GM12875 (cell line): ENCODE data around the gene FOLH1.
"Not testable (repeated sequence)": the region's sequence is repeated elsewhere in the genome, so short reads cannot be mapped to it uniquely, and the experiment has no call there.

Experiments used
- H3K4me3 ChIP-seq: one replicate; pipeline ENCODE4 v1.5.1; 2011; ENCODE audit warnings: low read depth, low read length, control low read depth
- TF ChIP-seq, protein P1 (sequence below): IDR thresholded peaks from 2 replicates; pipeline ENCODE4 v1.5.1; 2011; ENCODE audit warnings: low read depth, mild to moderate bottlenecking, control low read depth, inconsistent platforms, low read length, moderate library complexity, borderline replicate concordance; ENCODE audit not compliant: insufficient read depth

The FOLH1 gene

DNA sequence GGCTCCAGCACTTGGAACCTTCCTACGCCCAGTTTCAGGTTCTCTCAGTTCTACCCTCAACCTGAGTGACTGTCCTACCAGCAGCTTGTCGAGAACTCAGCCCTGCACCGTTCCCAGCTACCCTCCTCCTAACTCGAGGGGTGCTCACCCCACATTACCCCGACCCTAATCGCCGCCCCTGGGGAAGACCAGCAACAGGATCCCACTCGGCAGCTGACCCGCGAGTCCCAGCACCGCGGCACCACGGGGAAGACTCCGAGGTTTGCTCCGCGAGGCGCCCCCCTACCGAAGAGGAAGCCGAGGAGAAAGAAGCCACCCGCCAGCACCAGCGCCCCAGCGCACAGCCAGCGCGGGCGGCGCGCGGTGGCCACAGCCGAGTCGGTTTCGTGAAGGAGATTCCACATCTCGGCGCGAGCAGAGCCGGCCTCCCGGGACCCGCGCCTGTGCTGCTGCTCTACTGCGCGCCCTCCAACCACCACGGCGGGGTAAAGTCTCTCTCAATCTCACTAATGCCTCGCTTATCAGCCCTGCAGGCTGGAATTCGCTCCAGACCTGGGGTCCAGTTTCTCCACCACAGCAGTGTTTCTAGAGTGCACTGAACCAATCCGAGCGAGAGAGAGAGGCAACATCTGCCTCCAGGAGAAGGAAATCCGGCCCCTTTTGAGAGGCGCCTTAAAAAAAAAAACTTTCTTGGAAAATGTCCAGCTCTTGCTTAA lies at the start of gene FOLH1:
Gene FOLH1 (minus strand): TSS at position 597 of the 716 bp plus-strand sequence. CDS start 193 bp downstream, at position 404.
- TF ChIP-seq, protein P1, sequence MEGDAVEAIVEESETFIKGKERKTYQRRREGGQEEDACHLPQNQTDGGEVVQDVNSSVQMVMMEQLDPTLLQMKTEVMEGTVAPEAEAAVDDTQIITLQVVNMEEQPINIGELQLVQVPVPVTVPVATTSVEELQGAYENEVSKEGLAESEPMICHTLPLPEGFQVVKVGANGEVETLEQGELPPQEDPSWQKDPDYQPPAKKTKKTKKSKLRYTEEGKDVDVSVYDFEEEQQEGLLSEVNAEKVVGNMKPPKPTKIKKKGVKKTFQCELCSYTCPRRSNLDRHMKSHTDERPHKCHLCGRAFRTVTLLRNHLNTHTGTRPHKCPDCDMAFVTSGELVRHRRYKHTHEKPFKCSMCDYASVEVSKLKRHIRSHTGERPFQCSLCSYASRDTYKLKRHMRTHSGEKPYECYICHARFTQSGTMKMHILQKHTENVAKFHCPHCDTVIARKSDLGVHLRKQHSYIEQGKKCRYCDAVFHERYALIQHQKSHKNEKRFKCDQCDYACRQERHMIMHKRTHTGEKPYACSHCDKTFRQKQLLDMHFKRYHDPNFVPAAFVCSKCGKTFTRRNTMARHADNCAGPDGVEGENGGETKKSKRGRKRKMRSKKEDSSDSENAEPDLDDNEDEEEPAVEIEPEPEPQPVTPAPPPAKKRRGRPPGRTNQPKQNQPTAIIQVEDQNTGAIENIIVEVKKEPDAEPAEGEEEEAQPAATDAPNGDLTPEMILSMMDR = no peak
- H3K4me3 ChIP-seq = no peak within 1 kb of the TSS

DNA sequence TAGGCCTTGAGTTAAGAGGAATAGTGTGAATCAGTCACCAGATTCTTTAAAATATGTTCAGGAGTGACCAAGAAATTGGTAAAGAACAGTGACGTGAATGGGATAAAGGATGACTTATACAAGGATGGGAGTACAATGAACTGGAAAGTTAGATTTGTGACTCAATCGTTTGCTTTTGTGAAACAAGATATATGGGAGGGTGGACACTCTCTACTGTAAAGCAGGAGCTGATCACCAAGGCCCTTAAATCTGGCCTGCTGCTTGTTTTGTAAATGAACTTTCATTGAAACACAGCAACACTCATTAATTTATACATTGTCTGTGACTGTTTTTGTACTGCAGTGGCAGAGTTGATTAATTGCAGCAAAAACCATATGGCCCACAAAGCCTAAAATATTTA lies 46.7 kb upstream of the FOLH1 start:
- not testable (repeated sequence) for H3K4me3 ChIP-seq

DNA sequence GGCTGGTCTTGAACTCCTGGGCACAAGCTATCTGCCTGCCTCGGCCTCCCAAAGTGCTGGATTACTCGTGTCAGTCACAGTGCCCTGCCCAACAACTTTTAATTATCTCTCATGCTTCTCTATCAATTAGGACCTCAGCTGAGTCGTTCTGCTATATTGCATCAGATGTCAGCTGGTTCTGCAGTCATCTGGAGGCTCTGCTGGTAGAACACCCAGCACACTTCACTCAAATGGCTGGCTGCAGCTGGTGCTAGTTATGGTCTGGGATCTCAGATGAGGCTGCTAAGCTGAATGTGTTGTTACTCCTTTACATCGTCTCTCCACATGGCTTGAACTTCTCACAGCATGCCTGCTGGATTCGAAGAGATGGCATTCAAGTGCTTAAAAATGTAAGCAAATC lies 42.8 kb upstream of the FOLH1 start:
- not testable (repeated sequence) for H3K4me3 ChIP-seq

DNA sequence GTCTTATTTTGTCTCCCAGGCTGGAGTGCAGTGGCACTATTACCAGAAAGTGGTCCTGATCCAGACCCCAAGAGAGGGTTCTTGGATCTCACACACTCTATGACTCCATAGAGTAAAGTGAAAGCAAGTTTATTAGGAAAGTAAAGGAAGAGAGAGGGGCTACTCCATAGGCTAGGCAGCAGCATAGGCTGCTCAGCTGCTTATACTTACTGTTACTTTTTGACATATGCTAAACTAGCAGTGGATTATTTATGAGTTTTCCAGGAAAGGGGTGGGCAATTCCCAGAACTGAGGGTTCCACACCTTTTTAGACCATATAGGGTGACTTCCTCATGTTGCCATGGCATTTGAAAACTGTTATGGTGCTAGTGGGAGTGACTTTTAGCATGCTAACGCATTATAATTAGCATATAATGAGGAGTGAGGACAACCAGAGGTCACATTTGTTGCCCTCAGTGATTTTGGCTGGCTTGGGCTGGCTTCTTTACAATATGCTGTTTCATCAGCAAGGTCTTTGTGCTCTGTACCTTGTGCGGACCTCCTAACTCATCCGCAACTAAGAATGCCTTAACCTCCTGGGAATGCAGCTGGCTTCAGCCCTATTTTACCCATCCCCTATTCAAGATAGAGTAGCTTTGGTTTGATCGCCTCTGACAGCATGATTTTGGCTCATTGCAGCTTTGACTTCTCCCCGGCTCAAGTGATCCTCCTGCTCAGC lies 42.2 kb upstream of the FOLH1 start:
- not testable (repeated sequence) for H3K4me3 ChIP-seq

DNA sequence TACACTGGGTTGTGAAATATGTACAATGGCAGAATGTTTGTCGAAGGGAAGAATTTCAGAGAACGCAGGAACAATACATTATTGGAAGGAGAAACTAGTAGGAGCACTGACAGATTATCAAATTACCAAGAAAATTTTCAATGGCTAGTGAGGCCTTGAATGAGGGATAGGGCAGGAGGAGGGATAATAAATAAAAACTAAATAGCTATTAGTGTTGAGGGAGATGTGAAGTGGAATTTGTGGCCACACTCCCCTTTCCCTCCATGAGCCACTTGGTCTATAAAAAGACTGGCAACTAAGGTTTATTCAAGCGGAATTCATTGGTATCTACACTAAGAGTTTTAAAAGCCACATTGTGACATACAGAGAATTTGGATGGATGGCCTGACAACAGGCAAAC lies 41.0 kb upstream of the FOLH1 start:
- H3K4me3 ChIP-seq = not testable (repeated sequence)

DNA sequence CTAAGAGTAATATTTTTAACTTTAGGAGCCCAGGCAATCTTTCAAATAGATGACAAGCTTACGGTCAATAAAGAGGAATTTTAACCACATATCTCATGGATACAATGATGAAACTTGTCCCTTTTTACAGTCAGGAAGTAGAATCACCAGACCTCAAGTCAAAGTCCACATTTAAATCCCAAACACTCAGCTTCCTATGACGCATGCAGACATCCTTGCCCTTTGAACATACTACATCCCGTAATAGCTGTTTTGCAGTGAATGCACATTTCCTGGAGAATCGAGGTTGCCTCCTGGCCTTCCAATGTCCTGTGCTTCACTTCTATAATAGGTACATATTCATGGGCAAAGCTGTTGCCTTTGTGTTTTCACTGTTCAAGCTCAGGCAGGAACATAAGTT lies 25.3 kb upstream of the FOLH1 start:
- H3K4me3 ChIP-seq = not testable (repeated sequence)

DNA sequence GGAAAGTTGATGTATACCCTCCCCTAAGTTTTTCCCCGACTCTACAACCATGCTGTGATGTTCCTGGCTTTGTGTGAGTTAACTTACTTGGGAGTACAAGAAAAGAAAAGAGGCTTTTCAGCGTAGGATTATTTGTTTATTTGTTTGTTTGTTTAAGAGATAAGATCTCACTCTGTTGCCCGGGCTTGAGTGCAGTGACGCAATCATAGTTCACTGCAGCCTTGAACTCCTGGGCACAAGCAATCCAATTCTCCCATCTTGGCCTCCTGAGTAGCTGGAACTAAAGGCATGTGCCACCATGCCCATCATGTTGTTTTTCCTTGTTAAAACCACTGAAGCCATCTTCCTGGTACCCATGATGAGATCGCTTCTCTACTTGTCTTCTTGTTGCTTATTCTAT lies 24.6 kb upstream of the FOLH1 start:
- H3K4me3 ChIP-seq = not testable (repeated sequence)

DNA sequence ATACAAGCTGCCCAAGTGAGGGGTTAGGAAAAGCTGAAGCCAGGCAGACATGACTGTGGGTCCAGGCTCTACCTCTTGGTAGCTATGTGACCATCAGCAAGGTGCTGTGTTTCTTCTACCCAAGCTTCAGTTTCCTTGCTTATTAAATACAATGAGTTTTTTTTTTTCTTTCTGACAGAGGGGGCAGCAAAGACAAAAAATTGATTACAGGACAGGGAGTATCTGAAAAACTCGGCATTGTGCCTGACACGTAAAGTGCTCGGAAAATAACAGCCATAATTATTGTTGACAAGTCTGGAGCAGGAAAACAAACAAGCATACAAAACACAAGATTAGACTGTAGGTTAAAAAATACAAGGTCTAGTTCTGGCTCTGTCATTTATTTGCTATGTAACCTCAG lies 23.3 kb upstream of the FOLH1 start:
- not testable (repeated sequence) for H3K4me3 ChIP-seq

DNA sequence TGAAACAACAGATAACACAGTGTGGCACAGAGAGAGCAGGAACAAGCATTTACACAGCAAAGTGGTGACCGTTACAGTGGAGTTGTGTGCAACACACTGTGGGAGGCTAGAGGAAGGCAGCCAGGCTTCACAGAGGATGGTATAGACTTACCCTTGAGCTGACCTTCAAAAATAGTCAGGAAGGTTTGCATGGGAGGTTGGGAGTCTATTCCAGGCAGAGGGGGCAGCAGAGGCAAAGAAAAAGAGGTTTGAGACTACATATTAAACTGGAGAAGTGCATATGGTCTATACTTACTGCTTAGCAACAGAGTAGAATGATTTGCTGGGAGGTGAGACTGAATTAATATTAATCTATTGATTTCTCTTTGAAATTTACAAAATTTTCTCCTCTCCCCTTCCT lies 22.1 kb upstream of the FOLH1 start:
- H3K4me3 ChIP-seq = not testable (repeated sequence)

DNA sequence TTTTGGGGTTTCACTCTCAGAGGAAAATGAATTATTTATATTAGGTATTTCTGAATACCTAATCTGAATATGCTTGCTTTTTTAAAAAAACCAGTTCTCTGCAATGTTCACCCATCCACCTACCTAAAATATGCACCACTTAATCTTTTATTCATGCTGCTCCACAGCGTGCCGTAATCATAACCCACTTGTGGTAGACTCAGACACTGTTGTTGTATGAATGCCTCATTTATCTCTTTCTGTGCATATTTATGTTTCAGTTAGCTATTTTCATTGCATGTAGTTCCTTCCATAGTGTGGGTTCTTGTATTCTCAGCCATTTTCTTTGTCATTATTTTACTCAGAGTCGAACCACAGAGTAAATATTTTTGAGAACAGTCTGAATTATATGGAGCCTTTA lies 21.6 kb upstream of the FOLH1 start:
- not testable (repeated sequence) for H3K4me3 ChIP-seq

DNA sequence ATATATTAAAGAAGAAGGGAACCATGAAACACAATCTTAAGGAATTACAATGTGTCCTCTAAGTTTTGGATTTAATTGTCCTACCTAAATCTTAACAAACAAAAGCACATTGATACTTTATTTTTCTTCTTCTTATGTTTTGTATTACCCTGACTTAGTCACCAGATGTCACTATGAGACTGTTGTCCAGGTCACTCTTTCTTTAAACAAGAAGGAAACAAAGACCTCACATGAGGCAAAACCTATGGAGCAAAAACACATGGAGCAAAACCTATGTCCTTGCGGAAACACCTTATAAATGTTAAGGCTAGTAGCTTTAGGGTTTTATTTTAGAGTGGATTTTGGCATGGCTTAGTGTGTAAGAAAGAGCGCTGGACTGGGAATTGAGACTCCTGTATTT lies 20.7 kb upstream of the FOLH1 start:
- not testable (repeated sequence) for H3K4me3 ChIP-seq

DNA sequence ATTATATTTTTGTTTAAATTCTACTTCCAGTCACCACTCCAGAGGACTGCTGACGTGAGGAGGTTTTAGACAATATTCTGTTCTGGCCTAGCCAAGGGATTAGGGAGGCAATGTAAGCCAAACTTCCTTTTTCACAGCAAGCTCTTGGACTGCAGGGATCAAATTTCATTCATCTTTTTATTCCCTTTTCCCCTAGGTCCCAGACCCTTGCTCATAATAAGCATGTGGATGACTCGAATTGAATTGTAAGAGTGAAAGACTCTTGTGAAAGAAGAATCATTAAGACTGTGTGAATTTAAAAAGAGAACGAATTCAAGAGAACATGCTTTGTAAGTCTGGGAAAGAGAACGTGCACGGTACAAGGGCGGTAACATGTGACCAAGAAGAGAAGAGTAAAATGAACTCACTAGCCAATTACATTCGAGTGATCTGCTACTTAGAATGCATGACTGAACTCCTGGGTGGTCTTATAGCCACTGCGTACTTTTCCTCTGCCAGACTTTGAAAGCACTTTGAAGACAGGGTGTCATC lies 16.9 kb upstream of the FOLH1 start:
- not testable (repeated sequence) for H3K4me3 ChIP-seq

DNA sequence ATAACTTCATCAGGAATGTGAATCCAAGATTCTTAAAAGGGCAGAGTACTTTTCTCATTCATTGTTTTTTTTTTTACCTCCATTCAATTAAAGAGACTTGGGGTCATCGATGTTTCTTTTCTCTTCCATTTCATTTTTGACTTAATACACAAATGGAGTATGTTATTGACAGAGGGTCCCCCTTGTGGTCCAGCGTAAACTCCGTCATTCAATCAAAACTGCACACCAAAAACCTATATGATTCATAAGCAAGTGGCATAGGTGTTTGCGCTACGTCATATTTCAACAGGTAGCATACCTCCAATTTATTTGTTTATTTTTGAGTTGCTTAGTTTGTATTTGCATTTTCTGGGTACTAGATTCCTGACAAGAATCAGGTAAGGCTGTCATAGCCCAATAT lies 12.7 kb upstream of the FOLH1 start:
- TF ChIP-seq, protein P1 = no peak
- H3K4me3 ChIP-seq = no peak overlapping the region
